ENCODE results near the gene SPATA32.

GRCh38 chr17:45234641-45235415 lies 27.1 kb downstream of the SPATA32 start:
- TF ChIP-seq POLR2AphosphoS5 (IDR thresholded peaks at IDR 0.05; ENCODE audit: low read depth, low read length) (no peak), TAF1 (IDR thresholded peaks at IDR 0.05; ENCODE audit: borderline replicate concordance, insufficient read depth, low read length) (no peak), FOXP2 (optimal IDR thresholded peaks at IDR 0.05; ENCODE audit: borderline replicate concordance, extremely low read depth, extremely low read length, insufficient read depth) (no peak)

Data from PFSK-1 (cell line).